GM23248 (cell line): ENCODE results near the gene SYNE3.

ENCODE experiments used
- EZH2 ChIP-seq: fragments of 200-600 bp; sonication (generic); IDR thresholded peaks from 2 replicates; pipeline ENCODE4 v1.6.1; 2018; ENCODE audit warnings: antibody characterized with exemption, mild to moderate bottlenecking; ENCODE audit not compliant: insufficient read depth, poor library complexity, severe bottlenecking
- EZH2phosphoT487 ChIP-seq: fragments of 200-600 bp; sonication (generic); IDR thresholded peaks from 2 replicates; pipeline ENCODE4 v1.6.1; 2018; ENCODE audit warnings: antibody characterized with exemption, moderate library complexity, mild to moderate bottlenecking, low read depth; ENCODE audit not compliant: insufficient read depth

- TF ChIP-seq EZH2 (no peak), EZH2phosphoT487 (no peak)
Observed at GRCh38 chr14:95555053-95555452, 38.6 kb upstream of the SYNE3 start.
